AG10803 (cell line): ENCODE results near the gene HEATR9.

ENCODE experiments used
- DNase-seq: peaks from one replicate; pipeline ENCODE4 v3.0.0; 2010; ENCODE audit warnings: low read depth
- H3K4me3 ChIP-seq: 2 replicates; pipeline ENCODE4 v1.5.1; 2011; ENCODE audit warnings: mild to moderate bottlenecking, low read length, control low read depth
- TF ChIP-seq, protein P1 (sequence below): conservative IDR thresholded peaks from 2 replicates; pipeline ENCODE4 v1.5.1; 2011; ENCODE audit warnings: mild to moderate bottlenecking, low read length, control low read depth, inconsistent platforms

The HEATR9 gene

DNA sequence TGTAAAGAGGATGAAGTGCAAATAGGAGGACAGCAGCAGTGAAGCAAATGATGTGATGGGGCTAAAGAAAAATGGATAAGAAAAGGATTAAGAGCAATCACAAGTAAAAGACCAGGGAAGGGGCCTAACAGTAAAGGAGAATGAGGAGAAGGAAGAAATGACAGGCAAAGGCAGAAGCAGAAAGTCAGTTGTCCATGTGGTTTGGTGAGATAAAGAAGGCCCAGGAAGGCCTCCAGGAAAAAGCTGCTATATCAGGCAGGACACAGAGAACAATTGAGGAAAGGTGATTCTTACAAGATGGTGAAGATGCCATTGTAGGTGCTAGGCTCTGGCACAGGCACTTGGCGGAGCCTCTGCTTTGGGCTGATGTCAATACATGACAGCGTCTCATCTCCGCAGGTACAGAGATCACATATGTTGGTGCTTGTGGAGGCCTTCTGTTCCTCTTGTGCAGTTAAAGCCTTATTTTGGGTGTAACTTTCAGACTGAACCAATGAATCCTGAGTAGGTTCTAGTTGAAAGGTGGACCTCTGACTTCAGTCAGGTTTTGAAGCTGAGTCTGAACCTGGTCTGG is 43.7 kb upstream of the HEATR9 start:
- TF ChIP-seq, protein P1, sequence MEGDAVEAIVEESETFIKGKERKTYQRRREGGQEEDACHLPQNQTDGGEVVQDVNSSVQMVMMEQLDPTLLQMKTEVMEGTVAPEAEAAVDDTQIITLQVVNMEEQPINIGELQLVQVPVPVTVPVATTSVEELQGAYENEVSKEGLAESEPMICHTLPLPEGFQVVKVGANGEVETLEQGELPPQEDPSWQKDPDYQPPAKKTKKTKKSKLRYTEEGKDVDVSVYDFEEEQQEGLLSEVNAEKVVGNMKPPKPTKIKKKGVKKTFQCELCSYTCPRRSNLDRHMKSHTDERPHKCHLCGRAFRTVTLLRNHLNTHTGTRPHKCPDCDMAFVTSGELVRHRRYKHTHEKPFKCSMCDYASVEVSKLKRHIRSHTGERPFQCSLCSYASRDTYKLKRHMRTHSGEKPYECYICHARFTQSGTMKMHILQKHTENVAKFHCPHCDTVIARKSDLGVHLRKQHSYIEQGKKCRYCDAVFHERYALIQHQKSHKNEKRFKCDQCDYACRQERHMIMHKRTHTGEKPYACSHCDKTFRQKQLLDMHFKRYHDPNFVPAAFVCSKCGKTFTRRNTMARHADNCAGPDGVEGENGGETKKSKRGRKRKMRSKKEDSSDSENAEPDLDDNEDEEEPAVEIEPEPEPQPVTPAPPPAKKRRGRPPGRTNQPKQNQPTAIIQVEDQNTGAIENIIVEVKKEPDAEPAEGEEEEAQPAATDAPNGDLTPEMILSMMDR, result no peak

DNA sequence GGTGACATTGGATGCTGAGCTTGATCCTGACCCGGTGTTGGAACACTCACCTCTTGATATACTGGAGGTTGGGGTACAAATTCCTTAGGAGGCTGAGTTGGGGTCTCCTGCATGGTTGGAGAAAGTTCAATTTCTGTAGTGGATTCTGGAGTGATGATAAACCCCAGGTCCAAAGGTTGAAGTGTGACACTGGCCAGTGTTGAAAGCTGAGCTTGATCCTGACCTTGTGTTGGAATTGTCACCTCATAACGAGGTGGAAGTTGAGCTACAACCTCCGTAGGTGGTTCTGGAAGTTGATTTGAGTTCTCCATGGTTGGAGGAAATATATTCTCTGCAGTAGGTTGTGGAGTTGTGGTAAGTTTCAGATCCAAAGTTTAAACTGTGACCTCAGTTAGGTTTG is 40.7 kb upstream of the HEATR9 start:
- TF ChIP-seq, protein P1, result no peak
- DNase-seq, result no peak
- no peak overlapping the region for H3K4me3 ChIP-seq

More for the DNA sequence above, 43.7 kb upstream of the HEATR9 start:
- H3K4me3 ChIP-seq, result no peak overlapping the region
- no peak for DNase-seq

DNA sequence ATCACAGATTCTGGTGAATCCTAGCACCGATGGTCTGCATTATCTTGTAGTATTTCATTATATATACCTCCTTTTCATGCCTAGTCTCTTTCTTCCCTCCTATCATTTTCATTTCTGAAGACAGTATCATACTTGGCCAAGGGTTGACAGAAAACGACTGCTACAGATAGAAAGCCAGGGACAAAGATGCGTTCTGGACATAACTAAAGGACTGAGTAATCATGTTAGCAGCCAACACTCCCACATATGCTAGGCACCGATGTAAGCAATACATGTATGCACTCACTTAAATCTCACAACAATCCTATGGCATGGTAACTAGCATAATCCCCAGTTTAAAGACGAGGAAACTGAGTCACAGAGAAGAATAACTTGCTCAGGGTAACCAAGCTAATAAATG is 39.0 kb upstream of the HEATR9 start:
- no peak overlapping the region for H3K4me3 ChIP-seq
- TF ChIP-seq, protein P1, result no peak
- no peak for DNase-seq

DNA sequence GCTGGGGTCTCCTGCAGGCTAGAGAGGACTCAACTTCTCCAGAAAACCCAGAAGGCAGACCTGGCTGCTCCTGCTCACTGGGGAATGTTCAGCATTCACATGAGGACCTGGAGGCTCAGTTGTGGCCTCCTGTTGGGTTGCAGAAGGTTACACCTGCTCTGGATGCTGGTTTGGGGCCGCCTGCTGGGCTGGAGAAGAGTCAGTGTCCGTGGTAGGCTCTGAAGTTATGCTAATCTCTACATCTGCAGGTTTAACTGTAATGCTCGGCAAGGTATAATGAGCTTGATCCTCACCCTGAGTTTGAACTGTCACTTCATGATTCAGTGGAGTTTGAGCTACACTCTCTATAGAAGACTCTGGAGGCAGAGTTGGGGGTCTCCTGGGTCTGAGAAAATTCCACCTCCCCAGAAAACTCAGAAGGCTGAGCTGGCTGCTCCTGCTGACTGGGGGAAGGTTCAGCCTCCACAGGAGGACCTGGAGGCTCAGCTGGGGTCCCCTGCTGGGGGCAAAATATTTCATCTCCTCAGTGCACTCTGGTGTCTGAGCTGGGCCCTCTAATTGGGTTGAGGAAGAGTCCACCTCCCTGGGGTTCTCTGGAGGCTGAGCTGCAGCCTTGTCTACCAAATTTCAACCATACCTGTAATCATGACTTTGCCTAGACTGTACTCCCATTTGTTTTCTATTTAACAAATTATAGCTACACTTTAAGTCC is 38.4 kb upstream of the HEATR9 start:
- TF ChIP-seq, protein P1, result no peak
- no peak overlapping the region for H3K4me3 ChIP-seq
- DNase-seq, result no peak

DNA sequence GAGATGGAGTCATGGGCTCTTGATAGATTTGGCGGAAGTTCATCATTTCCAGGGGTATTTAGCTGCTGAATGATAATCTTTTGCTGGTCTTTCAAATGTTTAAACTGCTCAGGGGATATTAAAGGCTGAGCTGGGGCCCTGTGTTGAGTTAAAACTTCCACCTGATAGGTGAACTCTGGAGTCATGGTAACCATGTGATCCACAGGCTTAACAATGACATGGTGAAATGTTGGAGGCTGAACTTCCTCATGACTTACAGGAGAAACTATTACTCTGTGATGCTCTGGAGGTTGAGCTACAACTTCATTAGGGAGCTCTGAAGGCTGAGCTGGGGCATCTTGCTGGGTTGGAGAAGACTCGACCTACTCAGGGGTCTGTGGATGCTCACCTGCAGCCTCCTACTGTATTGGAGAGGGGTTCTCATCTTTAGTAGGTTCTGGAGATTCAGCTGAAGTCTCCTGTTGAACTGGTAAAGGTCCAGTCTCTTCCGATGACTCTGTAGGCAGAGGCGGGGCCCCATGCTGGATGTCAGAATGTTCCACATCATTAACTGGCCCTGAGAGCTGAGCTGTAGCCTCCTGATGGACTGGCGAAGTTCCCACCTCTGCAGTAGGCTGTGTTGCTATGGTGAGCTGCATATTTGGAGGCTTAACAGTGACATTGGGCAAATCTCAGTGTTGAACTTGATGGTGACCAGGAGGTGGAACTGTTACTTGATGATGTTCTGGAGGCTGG is 37.7 kb upstream of the HEATR9 start:
- no peak for DNase-seq
- no peak overlapping the region for H3K4me3 ChIP-seq
- TF ChIP-seq, protein P1, result no peak

DNA sequence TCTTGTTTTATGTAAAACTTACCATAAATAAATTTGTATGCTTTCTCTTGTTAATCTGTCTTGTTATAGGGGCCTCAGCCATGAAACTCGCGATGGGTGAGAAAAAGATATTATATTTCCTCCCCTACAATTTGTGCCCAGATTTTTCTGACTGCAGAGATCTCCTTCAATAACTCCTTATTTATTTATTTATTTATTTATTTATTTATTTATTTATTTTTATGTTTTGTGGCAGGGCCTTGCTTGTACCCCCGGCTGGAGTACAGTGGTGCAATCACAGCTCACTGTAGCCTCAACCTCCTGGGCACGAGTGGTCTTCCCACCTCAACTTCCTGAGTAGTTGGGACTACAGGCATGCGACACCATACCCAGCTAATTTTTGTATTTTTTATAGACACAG is 34.8 kb upstream of the HEATR9 start:
- TF ChIP-seq, protein P1, result no peak
- DNase-seq, result no peak
- no peak overlapping the region for H3K4me3 ChIP-seq
